HEK293 (cell line): ENCODE measurements around the gene SFT2D1.

Source experiments
- CTCF ChIP-seq: fragments of 450-650 bp; formaldehyde crosslinking; IDR thresholded peaks from 2 replicates; pipeline ENCODE4 v1.5.1; 2016; ENCODE audit warnings: missing biosample characterization, missing genetic modification characterization
- SETDB1 ChIP-seq: IDR thresholded peaks from one replicate; pipeline ENCODE4 v1.6.1; 2017; ENCODE audit warnings: mild to moderate bottlenecking, low read length, moderate library complexity, mixed read lengths; ENCODE audit not compliant: insufficient read length
- YY1 ChIP-seq: fragments of 450-650 bp; formaldehyde crosslinking; IDR thresholded peaks from 2 replicates; pipeline ENCODE4 v1.5.1; 2018; ENCODE audit warnings: missing biosample characterization, missing genetic modification characterization
- ZBTB21 ChIP-seq: fragments of 450-650 bp; formaldehyde crosslinking; IDR thresholded peaks from 2 replicates; pipeline ENCODE4 v1.5.1; 2017; ENCODE audit warnings: missing biosample characterization, missing genetic modification characterization
- ZBTB7A ChIP-seq: fragments of 450-650 bp; formaldehyde crosslinking; IDR thresholded peaks from 2 replicates; pipeline ENCODE4 v1.5.1; 2016; ENCODE audit warnings: low read depth, missing biosample characterization, missing genetic modification characterization
- ZNF121 ChIP-seq: fragments of 450-650 bp; formaldehyde crosslinking; IDR thresholded peaks from 2 replicates; pipeline ENCODE4 v1.5.1; 2016; ENCODE audit warnings: missing biosample characterization, missing genetic modification characterization
- ZNF24 ChIP-seq: fragments of 450-650 bp; formaldehyde crosslinking; IDR thresholded peaks from 2 replicates; pipeline ENCODE4 v1.5.1; 2016; ENCODE audit warnings: missing biosample characterization, missing genetic modification characterization
- ZNF280D ChIP-seq: fragments of 450-650 bp; formaldehyde crosslinking; IDR thresholded peaks from 2 replicates; pipeline ENCODE4 v1.5.1; 2016; ENCODE audit warnings: missing biosample characterization, missing genetic modification characterization
- ZNF610 ChIP-seq: fragments of 450-650 bp; formaldehyde crosslinking; IDR thresholded peaks from 2 replicates; pipeline ENCODE4 v1.5.1; 2016; ENCODE audit warnings: missing biosample characterization, missing genetic modification characterization, borderline replicate concordance
- ZNF830 ChIP-seq: fragments of 450-650 bp; IDR thresholded peaks from 2 replicates; pipeline ENCODE4 v1.5.0; 2018; ENCODE audit warnings: missing biosample characterization, missing genetic modification characterization, low read depth, mild to moderate bottlenecking, moderate library complexity

DNA sequence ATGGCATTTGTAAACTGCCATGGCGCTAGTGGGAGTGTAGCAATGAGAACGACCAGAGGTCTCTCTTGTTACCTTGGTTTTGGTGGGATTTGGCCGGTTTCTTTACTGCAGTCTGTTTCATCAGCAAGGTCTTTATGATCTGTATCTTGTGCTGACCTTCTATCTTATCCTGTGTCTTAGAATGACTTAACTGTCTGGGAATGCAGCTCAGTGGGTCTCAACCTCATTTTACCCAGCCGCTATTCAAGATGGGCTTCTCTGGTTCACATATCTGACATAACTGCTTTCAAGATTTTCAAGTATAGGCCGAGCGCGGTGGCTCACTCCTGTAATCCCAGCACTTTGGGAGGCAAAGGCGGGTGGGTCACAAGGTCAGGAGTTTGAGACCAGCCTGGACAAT is 1.9 kb upstream of the SFT2D1 start:
- TF ChIP-seq CTCF (tag by site-specific recombination) (no peak), ZNF121 (tag by site-specific recombination) (no peak), ZNF830 (tag by site-specific recombination) (no peak), ZNF280D (tag by site-specific recombination) (no peak), ZNF610 (tag by site-specific recombination) (no peak), ZBTB21 (tag by site-specific recombination) (no peak), ZNF24 (tag by site-specific recombination) (no peak), YY1 (no peak), ZBTB7A (no peak), SETDB1 (no peak)
